ENCODE results near the gene ATP1B4.

GRCh38 chrX:120402369-120402768 is 40.5 kb downstream of the ATP1B4 start:
- TF ChIP-seq CTCF (IDR thresholded peaks at IDR 0.05; ENCODE audit: insufficient read depth, low read length, poor library complexity, severe bottlenecking) (no peak), EZH2phosphoT487 (conservative IDR thresholded peaks at IDR 0.05; ENCODE audit: low read length) (no peak)

Data from SU-DHL-6 (cell line).